Activated T-cell treated with anti-CD3 and anti-CD28 coated beads, Interleukin-2, amount 50 U/mL, for 24 hours (primary cell): ENCODE measurements around the gene KRT13.

Experiments
- DNase-seq: peaks from one replicate; pipeline ENCODE4 v3.0.0-alpha.2; 2020
- H3K27ac Mint-ChIP-seq: 2 replicates; pipeline ENCODE4 v1.8.0; 2020; ENCODE audit warnings: mild to moderate bottlenecking, mixed read lengths
- H3K27me3 Mint-ChIP-seq: 2 replicates; pipeline ENCODE4 v1.8.0; 2020; ENCODE audit warnings: mixed read lengths
- H3K36me3 Mint-ChIP-seq: 2 replicates; pipeline ENCODE4 v1.8.0; 2020; ENCODE audit warnings: low read depth, mixed read lengths
- H3K4me1 Mint-ChIP-seq: 2 replicates; pipeline ENCODE4 v1.8.0; 2020; ENCODE audit warnings: low read depth, mixed read lengths
- H3K4me3 Mint-ChIP-seq: 2 replicates; pipeline ENCODE4 v1.8.0; 2020; ENCODE audit warnings: mild to moderate bottlenecking, moderate library complexity, mixed read lengths
- H3K9me3 Mint-ChIP-seq: 2 replicates; pipeline ENCODE4 v1.8.0; 2020; ENCODE audit warnings: mixed read lengths

The KRT13 gene

DNA sequence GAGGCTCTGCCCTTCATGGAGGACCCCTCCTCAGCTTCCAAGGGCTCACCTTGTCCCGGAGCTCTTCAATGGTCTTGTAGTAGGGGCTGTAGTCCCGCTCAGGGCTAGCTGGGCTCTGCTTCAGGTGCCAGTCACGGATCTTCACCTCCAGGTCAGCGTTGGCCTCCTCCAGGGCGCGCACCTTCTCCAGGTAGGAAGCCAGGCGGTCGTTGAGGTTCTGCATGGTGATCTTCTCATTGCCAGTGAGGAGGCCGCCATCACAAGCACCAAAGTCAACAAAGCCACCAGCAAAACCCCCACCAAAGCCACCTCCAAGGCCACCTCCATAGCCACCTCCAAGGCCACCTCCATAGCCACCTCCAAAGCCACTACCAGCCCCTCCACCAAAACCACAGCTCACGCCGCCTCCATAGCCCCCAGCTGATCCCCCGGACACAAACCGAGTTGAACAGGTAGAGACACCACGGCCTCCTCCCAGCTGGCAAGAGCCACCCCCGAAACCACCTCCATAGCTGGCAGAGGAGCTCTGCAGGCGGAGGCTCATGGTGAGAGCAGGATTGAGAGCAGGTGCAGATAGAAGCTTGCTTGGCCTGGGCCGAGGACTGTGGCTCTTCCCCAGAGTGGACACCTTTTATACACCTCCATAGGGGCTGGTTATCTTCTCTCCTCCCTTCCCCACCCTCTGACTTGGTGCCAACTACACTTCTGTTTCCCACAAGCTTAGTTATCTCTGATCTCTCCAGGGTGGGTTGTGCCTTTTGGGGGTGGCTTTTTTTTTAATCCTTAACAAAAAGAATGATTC, at the start of gene KRT13:
Gene KRT13 (minus strand): TSS at position 606 of the 802 bp plus-strand sequence. CDS start 62 bp downstream, at position 544.
- no peak within 1 kb of the TSS for H3K4me3 Mint-ChIP-seq
- H3K27me3 Mint-ChIP-seq: no peaks in the 10 kb centered on the region
- H3K4me1 Mint-ChIP-seq: no peaks in the 10 kb centered on the region
- no peak for DNase-seq
- no peaks in the 10 kb centered on the region for H3K9me3 Mint-ChIP-seq
- no peaks in the 10 kb centered on the region for H3K36me3 Mint-ChIP-seq
- no peak within 1 kb of the TSS for H3K27ac Mint-ChIP-seq

DNA sequence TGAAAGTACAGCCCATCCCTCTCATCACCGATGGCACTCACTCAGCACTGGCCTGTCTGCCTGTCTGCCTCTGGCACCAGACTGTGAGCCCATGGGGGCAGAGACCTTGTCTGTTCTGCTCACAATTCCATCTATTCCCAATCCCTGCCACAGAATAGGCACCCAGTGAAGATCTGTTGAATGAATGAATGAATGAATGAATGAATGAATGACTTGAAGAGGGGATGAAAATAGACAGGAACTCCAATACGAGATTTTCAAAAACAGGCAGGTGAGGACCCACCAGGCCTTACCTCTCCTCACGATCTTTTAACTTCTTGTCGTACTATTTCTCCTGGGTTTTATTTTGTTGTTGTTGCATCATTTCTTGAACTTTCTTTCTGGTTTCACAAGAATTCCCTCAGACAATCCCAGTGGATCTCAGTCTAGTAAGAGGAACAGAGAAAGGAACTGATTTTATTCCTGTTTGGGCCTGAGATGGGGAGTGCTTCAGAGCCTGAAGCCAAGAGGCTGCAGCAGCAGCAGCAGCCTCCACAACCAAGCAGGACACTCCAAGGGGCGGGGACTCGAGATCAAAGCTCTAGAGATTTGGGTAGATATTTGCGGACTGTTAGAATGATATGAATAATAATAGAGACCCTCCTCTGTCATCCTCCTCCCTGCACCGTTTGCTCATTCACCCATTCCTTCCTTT, 48.7 kb upstream of the KRT13 start:
- Mint-ChIP-seq H3K27ac (no peak overlapping the region), H3K4me1 (peaks cover 5% of the 10 kb centered on the region), H3K27me3 (peaks cover 52% of the 10 kb centered on the region)

DNA sequence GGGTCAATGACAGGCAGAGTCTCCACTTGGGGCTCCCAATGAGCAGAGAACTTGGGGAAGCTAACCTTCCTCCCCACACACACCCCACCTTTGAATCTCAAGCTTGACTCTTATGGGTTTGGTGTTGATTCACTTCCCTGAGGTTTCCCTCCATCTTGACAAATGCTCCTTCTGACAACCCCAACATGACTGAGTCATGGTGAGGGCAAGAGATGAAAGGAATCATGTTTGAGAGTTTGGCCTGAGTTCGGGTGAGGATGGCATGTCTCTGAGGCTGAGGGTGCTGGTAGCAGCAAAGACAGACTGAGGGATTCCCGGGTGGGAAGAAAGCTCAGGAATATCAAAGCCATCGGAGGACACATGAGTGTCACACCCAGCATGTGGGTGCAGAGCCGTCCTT, 47.8 kb upstream of the KRT13 start:
- peaks cover 15% of the 10 kb centered on the region for H3K4me1 Mint-ChIP-seq
- peaks cover 44% of the 10 kb centered on the region for H3K27me3 Mint-ChIP-seq
- H3K36me3 Mint-ChIP-seq: no peaks in the 10 kb centered on the region
- H3K27ac Mint-ChIP-seq: no peak overlapping the region
- H3K9me3 Mint-ChIP-seq: no peaks in the 10 kb centered on the region
- DNase-seq: no peak
- no peak overlapping the region for H3K4me3 Mint-ChIP-seq

More for the DNA sequence above, 48.7 kb upstream of the KRT13 start:
- DNase-seq: no peak
- Mint-ChIP-seq H3K9me3 (no peaks in the 10 kb centered on the region), H3K4me3 (no peak overlapping the region), H3K36me3 (no peaks in the 10 kb centered on the region)

DNA sequence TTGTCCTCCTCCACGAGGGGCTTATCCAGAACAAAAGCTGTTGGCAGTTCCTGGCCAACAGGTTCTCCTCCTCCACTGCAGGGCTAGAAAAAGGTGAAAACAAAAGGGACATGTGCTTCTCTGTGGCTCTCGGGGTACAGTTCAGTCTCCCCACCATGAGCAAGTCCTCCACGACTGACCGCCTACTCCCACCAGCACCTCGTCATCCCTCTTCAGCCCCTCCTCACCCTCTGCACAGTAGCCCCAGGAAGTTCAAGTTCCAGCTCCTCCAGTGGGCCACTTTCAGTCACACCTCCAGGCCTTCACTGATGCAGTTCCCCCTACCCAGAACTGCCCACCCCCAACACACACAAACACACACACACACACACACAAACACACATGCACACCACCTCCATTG, 47.0 kb upstream of the KRT13 start:
- Mint-ChIP-seq H3K36me3 (no peaks in the 10 kb centered on the region), H3K27me3 (peaks cover 37% of the 10 kb centered on the region), H3K4me1 (peaks cover 22% of the 10 kb centered on the region), H3K4me3 (no peak overlapping the region), H3K27ac (no peak overlapping the region), H3K9me3 (no peaks in the 10 kb centered on the region)
- no peak for DNase-seq

DNA sequence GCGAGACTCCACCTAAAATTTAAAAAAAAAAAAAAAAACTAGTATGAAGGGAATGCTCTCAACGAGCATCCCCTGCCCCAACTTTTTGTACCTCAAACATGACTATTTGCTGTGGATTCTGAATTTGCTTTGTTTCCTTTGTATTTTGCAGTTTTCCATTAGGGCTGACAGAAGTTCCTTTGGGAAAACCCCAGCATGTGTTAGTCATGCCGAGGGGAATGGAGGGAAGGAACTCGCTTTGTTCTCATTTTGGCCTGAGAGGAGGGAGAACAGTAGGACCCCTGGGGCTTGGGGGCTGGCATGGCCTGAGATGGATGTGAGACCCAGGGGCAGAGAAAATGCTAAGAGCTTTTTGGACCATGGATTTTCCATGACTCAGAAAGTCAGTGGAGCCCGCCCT, 46.0 kb upstream of the KRT13 start:
- H3K9me3 Mint-ChIP-seq: no peaks in the 10 kb centered on the region
- no peak overlapping the region for H3K4me3 Mint-ChIP-seq
- H3K27me3 Mint-ChIP-seq: peaks cover 27% of the 10 kb centered on the region
- H3K4me1 Mint-ChIP-seq: peaks cover 23% of the 10 kb centered on the region
- no peak overlapping the region for H3K27ac Mint-ChIP-seq
- H3K36me3 Mint-ChIP-seq: no peaks in the 10 kb centered on the region
- no peak for DNase-seq

DNA sequence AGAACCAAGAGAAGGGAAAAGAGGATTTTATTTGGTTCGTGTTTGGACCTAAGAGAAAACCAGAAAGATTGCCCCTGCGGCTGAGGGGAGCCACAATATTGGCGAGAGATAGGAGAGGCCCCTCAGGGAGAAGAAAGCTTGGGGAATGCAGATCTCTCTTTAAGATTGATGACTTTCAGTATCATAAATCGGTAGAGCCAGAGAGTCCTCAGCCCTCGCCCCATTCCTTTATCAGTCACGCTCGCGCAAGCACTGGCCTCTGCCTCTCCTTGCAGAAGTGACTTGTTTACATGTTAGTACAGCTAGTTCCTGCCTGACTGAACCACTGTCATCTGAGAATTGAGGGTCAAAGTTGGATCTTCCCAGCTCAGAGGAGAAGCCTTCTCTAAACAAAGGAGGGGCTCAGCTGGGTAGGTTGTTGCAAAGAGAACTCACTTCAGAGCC, 44.2 kb upstream of the KRT13 start:
- Mint-ChIP-seq H3K27me3 (peaks cover 20% of the 10 kb centered on the region), H3K36me3 (no peaks in the 10 kb centered on the region), H3K27ac (no peak overlapping the region), H3K9me3 (no peaks in the 10 kb centered on the region), H3K4me1 (peaks cover 23% of the 10 kb centered on the region), H3K4me3 (no peak overlapping the region)
- DNase-seq: no peak

DNA sequence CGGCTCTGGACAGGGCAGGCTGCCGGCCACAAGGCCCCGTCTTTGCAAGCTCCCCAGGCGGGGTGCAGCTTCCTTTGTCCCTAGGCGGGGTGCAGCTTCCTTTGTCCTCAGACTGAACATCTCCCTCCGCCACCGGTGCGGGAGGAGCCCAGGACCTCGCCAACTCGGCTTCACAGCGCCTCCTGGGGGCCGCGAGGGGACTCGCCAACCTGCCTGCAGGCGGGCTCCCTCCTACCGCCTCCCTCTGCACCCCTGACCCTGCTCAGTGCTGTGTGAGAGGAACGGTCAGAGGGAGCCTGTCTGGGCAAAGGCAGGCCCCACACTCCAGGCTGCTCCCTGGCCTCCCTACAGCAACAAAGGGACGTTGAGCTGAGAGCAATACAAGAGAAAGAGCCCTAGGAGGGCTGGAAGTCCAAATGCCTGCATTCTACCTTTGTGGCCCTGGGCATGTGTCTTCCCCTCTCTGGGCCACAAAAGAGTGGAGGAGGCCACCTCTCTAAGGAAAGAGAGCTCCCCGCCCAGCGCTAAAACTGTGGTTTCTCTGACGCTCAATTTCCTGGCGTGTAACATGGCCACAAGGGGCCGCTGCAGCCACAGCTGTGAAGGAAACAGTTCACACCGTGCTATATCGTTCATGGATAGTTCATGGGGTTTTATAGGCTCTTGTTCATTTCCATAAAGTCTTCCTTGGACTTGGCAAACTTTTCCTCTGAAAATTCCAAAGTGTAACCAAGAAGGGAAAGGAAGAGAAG, 43.6 kb upstream of the KRT13 start:
- Mint-ChIP-seq H3K27ac (no peak overlapping the region), H3K9me3 (no peaks in the 10 kb centered on the region), H3K4me3 (no peak overlapping the region), H3K4me1 (peaks cover 23% of the 10 kb centered on the region), H3K36me3 (no peaks in the 10 kb centered on the region), H3K27me3 (peaks cover 15% of the 10 kb centered on the region)
- DNase-seq: peak; percentile 85

DNA sequence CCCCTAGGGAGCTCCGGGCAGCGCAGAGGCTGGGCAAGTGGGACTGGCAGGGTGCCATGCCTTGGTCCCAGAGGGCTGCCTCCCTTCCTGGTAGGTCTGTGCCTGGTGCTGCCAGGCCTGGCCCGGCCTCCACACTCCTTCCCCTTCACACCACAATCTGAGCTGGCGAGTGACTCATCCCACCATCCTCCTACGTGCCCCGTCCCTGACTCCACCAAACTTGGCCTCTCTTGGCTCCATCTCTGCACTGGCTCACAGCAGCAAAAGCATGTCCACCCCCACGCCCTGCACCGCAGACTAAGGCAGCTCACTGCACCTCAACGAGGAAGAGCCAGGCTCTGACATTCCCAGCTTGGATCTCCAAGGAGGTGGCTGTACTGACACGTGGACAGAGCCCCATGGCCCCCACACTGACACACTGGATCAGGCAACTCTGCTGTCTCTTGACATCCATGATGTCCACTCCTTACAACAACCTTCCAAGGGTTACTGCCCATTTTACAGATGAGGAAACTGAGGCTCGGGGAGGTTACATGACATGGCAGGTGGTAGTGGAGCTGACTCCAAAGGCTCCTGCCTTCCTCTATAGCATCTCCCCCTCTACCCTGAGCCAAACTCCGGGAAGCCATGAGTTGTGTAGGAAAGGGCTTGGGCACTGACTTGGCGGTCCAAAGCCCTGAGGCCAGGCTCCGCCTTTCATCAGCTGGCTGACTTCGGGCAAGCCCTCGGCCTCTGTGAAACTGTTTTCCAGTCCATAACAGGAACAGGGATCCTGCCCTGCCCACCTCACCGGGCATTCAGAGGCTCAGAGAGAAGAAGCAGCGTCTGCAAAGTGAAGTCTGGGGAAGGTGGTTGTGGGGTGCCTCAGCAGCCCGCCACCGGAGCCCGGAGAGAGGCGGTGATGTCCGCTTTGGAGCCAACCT, 42.8 kb upstream of the KRT13 start:
- DNase-seq: peak; percentile 78
- H3K36me3 Mint-ChIP-seq: no peaks in the 10 kb centered on the region
- peak overlapping the region; percentile 3 for H3K27ac Mint-ChIP-seq
- H3K4me3 Mint-ChIP-seq: no peak overlapping the region
- no peaks in the 10 kb centered on the region for H3K9me3 Mint-ChIP-seq
- peaks cover 23% of the 10 kb centered on the region for H3K4me1 Mint-ChIP-seq
- peaks cover 11% of the 10 kb centered on the region for H3K27me3 Mint-ChIP-seq

DNA sequence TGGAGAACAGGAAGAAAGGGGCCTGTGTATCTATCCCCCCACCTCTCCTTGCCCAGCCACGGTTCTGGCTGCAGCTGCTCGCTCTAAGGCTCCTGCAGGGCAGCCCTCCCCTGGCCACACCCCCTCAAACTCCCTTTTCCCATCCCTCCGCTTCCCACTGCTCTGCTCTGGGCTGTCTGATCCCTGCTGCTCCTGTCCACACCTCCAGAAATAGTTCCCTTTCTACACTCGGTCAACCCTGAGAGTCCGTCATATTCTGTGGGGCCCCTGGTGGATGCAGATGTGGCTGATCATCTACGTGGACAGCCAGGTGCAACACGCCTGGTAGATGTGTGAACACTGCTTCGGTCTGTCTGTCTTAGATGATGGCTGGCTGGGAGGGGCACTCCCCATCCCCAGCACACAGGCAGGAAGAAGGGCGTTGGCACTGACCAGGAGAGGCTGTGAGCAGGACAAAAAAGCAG, 42.0 kb upstream of the KRT13 start:
- peaks cover 23% of the 10 kb centered on the region for H3K4me1 Mint-ChIP-seq
- no peak overlapping the region for H3K27ac Mint-ChIP-seq
- DNase-seq: no peak
- H3K4me3 Mint-ChIP-seq: no peak overlapping the region
- H3K9me3 Mint-ChIP-seq: no peaks in the 10 kb centered on the region
- H3K27me3 Mint-ChIP-seq: peaks cover 5% of the 10 kb centered on the region
- H3K36me3 Mint-ChIP-seq: no peaks in the 10 kb centered on the region

DNA sequence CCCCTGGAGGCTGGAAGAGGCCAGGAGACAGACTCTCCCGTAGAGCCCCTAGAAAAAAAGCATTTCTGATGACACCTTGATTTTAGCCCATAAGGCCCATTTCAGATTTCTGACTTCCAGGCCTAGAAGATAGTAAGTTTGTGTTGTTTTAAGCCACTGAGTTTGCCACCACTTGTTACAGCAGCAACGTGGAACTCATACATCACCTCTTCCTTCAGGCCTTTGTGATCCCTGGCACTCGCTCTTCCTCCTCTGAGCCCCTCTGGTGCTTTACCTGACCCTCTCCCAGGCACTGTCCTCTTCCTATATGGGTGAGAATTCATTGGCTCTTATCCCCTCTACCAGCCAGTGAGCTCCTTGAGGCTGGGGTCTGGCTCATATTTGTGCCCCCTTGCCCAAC, 41.4 kb upstream of the KRT13 start:
- Mint-ChIP-seq H3K27ac (no peak overlapping the region), H3K9me3 (no peaks in the 10 kb centered on the region), H3K27me3 (peaks cover 1% of the 10 kb centered on the region), H3K4me1 (peaks cover 23% of the 10 kb centered on the region), H3K4me3 (no peak overlapping the region), H3K36me3 (no peaks in the 10 kb centered on the region)
- DNase-seq: no peak

DNA sequence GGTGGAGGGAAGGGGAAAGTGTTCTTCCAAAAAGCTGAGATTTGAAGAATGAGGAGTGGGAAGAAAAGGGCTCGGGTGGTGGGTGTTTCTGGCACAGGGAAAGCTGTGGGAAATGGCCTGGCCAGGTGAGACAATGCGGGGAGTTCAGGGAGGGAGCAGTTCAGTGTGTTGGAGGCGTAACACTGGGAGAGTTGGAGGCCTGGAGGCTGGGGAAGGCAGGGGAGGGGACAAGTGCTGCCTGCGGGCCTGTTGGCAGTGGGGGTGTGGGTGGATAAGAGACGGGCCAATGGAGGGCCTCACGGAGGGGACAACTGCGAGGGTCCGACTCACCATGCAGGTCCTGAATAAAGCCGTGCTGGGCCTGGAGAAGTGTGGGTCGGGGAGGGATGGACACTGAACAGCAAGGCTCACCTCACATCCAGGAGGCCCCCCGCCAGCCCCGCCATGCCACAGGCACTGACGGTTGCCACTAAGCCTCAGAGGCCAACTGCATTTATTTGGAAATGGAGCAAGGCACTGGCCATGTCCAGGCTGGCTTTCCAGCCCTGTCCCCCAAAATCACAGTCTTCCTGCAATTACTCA, 40.5 kb upstream of the KRT13 start:
- Mint-ChIP-seq H3K9me3 (no peaks in the 10 kb centered on the region), H3K36me3 (no peaks in the 10 kb centered on the region), H3K27ac (no peak overlapping the region), H3K4me1 (peaks cover 23% of the 10 kb centered on the region), H3K4me3 (no peak overlapping the region), H3K27me3 (no peaks in the 10 kb centered on the region)
- no peak for DNase-seq

DNA sequence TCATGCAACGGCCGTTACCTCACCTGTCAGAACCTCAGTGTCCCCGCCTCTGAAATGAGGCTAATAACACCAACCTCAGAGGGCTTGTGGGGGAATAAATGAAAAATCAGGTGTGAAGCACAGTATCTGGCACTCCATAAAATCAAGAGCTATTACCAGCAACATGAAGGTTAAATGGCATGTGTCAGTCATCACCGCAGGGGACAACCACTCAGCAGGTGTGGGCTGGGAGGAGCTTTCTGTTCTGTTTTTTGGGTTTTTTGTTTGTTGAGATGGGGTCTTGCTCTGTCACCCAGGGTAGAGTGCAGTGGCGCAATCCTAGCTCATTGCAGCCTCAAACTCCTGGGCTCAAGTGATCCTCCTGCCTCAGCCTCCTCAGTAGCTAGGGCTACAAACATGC, 39.5 kb upstream of the KRT13 start:
- no peak overlapping the region for H3K4me3 Mint-ChIP-seq
- no peak overlapping the region for H3K27ac Mint-ChIP-seq
- H3K9me3 Mint-ChIP-seq: no peaks in the 10 kb centered on the region

DNA sequence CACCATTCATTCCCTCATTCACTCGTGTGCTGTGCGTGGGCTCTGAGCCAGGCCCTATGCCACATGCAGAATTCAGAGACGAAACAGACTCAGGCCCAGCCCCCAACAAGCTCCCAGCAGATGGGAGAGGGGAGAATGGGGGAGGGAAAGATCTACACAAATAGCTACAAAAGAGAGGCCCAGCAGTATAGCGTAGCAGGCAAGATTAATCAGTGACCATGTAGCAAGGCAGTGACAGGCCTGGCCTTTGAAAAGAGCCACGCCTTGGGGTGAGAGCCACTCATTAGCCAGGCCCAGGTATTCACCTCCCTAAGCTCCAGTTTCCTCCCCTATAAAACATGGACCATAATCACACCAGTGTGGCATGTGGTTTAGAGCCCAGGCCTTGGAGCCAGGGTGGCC, 39.1 kb upstream of the KRT13 start:
- Mint-ChIP-seq H3K4me1 (peaks cover 22% of the 10 kb centered on the region), H3K27ac (no peak overlapping the region), H3K36me3 (no peaks in the 10 kb centered on the region), H3K27me3 (no peaks in the 10 kb centered on the region), H3K9me3 (no peaks in the 10 kb centered on the region), H3K4me3 (no peak overlapping the region)
- no peak for DNase-seq

More for the DNA sequence above, 39.5 kb upstream of the KRT13 start:
- Mint-ChIP-seq H3K4me1 (peaks cover 23% of the 10 kb centered on the region), H3K27me3 (no peaks in the 10 kb centered on the region), H3K36me3 (no peaks in the 10 kb centered on the region)
- DNase-seq: no peak
